Ovary (tissue), 10 donors: Measurements from ENCODE around the gene MRM3. TPM values are rescaled to one million over a fixed set of nuclear protein-coding genes. Genes with fewer than 3 reads are reported as not detected.
A peak's percentile ranks its signal among the peaks of the same experiment; 100 is the strongest.

ENCODE experiments used
- DNase-seq, 5 donors: peaks; one replicate each; pipeline ENCODE4 v3.0.0-alpha.2; 2019 to 2020
- H3K27ac ChIP-seq, 2 donors: fragments of 200-600 bp; one replicate each; pipeline versions ENCODE4 v1.5.1 to v1.8.0; 2019 to 2022
- H3K27me3 ChIP-seq: fragments of 200-600 bp; one replicate; pipeline ENCODE4 v1.8.0; 2022
- H3K36me3 ChIP-seq: fragments of 200-600 bp; sonication (generic); one replicate; pipeline ENCODE4 v1.5.1; 2019
- H3K4me1 ChIP-seq: one replicate; pipeline ENCODE4 v1.8.1; 2013; ENCODE audit warnings: mild to moderate bottlenecking, moderate library complexity; ENCODE audit not compliant: insufficient read depth
- H3K4me3 ChIP-seq: fragments of 200-600 bp; sonication (generic); one replicate; pipeline ENCODE4 v1.5.1; 2017
- H3K9me3 ChIP-seq, 2 donors: fragments of 200-600 bp in 1 of 2; sonication (generic) in 1 of 2; one replicate each; pipeline versions ENCODE4 v1.5.1 to v1.8.1; 2013 to 2019; ENCODE audit warnings: mild to moderate bottlenecking in 1 of 2, moderate library complexity in 1 of 2
- EP300 ChIP-seq: sonication (generic); formaldehyde crosslinking; IDR thresholded peaks from one replicate; pipeline ENCODE4 v1.6.1; 2017; ENCODE audit warnings: antibody characterized with exemption
- POLR2A ChIP-seq: fragments of 450-650 bp; IDR thresholded peaks from one replicate; pipeline ENCODE4 v1.6.1; 2017; ENCODE audit warnings: antibody characterized with exemption, mild to moderate bottlenecking, moderate library complexity
- WGBS, 3 donors: extraction: QIAGEN DNeasy Blood & Tissue Kit in 1 of 3; methylation state at CpG; one replicate each; pipeline versions ENCODE4 v1.1.5 to v1.1.7; 2013 to 2017; 5-methylcytosine and 5-hydroxymethylcytosine counted together
- intact Hi-C, 4 donors: fragments of 100-400 bp; cut with DNase I; formaldehyde crosslinking; loops; one replicate each; pipeline versions ENCODE4 v1.11.0 to v1.15.1; 2022 to 2023
- long read RNA-seq, 3 donors: library from polyadenylated mRNA in 2 of 3; unstranded in 2 of 3; transcript quantifications; one replicate each; pipeline ENCODE4 v2.0.0 and lab custom pipeline, GENCODE V29; 2021 to 2026
- polyA plus RNA-seq, 2 donors: library from polyadenylated mRNA; stranded (reverse); fragments of 200-250 nt in 1 of 2; fragments of 350-450 nt in 1 of 2; fragmentation: Illumina TruSeq in 1 of 2; extraction: RNeasy Lipid Tissue Mini Kit (QIAGEN cat#74804) in 1 of 2; gene quantifications; one replicate each; pipeline ENCODE4 v1.2.3, GENCODE V29; 2013 to 2014
- total RNA-seq, 7 donors: library from RNA; depleted of rRNA in 2 of 7; stranded (reverse); fragments of >200 nt in 2 of 7; fragmentation: NEBNext Ultra II Directional in 3 of 7; extraction: Animal tissue kit (Norgen Biotek cat#: 25700) in 3 of 7; gene quantifications; one replicate each; pipeline versions ENCODE4 v1.1.0 to v1.2.4, GENCODE V29; 2016 to 2023
- TF ChIP-seq, protein P1 (sequence below), 3 donors: fragments of 450-650 bp in 2 of 3; fragments of 200-600 bp in 1 of 3; IDR thresholded peaks; one replicate each; pipeline versions ENCODE4 v1.5.1 to v1.8.0; 2016 to 2022; ENCODE audit warnings: antibody characterized with exemption in 3 of 3, mild to moderate bottlenecking in 1 of 3
- donor health status: DM: no; HTN: no; CAD: no; lungs with moderate emphysema.
- donor health status: DM: no; HTN: no; CAD: no.
- donor health status: Bipolar disorder and iron deficiency.
- donor health status: DM: yes; HTN: yes; CAD: no.
- donor health status: DM: no; HTN: no; CAD: no.
- donor health status: DM: yes; HTN: yes; CAD: no.

MRM3 gene, protein sequence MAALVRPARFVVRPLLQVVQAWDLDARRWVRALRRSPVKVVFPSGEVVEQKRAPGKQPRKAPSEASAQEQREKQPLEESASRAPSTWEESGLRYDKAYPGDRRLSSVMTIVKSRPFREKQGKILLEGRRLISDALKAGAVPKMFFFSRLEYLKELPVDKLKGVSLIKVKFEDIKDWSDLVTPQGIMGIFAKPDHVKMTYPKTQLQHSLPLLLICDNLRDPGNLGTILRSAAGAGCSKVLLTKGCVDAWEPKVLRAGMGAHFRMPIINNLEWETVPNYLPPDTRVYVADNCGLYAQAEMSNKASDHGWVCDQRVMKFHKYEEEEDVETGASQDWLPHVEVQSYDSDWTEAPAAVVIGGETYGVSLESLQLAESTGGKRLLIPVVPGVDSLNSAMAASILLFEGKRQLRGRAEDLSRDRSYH
- total RNA-seq (10 to 100 TPM; 10.1 to 16.7 (median 14.0) TPM), polyA plus RNA-seq (10 to 100 TPM; 12.8 to 13.9 TPM)
- long read RNA-seq, donor 1, transcript MRM3-201 (4 exons, 1,809 nt) = major isoform, 90 of 105 reads
- long read RNA-seq, donor 1, transcript MRM3-203 (3 exons, 727 nt) = minor isoform, 6 of 105 reads
- long read RNA-seq, donor 1, partial matches to known transcripts = 0 of 105 reads
- long read RNA-seq, donor 1, other reads (novel, unspliced or antisense) = 6 of 105 reads
- long read RNA-seq, donor 2, transcript MRM3-201 (4 exons, 1,809 nt) = major isoform, 7 of 12 reads
- long read RNA-seq, donor 2, partial matches to known transcripts = 0 of 12 reads
- long read RNA-seq, donor 2, other reads (novel, unspliced or antisense) = 0 of 12 reads
- long read RNA-seq, donor 3, transcript MRM3-201 (4 exons, 1,809 nt) = major isoform, 20 of 22 reads
- long read RNA-seq, donor 3, partial matches to known transcripts = 0 of 22 reads
- long read RNA-seq, donor 3, other reads (novel, unspliced or antisense) = 0 of 22 reads

DNA sequence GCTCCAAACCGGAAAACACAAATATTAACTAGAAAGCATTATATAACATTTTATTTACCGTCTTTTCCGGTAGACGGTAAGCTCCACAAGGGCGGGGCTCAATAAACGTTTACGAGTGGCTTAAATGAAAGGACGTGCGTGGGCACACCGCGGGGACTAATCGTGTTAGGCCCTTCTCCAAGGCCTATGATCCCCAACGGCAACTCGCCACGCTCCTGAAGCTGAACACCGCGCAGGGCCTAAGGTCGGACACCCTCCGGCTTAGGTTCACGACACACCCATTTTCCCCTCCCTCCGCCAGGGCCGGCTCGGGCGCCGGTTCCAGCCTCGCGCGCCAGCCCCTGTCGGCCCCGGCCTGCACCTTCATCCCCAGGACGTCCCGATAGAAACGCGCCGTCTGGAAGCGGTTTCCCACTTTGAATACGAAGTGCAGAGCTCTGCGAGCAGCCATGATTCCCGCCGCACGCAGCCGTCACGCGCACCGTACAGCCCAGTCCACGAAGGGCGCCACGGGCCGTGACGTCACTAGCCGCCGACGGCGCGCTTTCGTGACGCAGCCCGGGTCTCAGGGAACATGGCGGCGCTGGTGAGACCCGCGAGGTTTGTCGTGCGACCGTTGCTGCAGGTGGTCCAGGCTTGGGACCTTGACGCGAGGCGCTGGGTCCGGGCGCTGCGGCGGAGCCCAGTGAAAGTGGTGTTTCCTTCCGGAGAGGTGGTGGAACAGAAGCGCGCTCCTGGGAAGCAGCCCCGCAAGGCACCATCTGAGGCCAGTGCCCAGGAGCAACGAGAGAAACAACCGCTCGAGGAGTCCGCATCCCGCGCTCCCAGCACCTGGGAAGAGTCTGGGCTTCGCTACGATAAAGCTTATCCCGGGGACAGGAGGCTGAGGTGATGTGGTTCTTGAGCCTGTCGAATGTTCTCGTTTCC lies at the start of gene MRM3, which contains the start of gene GLOD4:
TSS of gene MRM3 (plus strand) at position 549 of the 927 bp plus-strand sequence. CDS start at position 575, 26 bp downstream.
TSS of gene GLOD4 (minus strand) at position 476 of the 927 bp plus-strand sequence. CDS start at position 451, 25 bp downstream.
- TF ChIP-seq, protein P1, sequence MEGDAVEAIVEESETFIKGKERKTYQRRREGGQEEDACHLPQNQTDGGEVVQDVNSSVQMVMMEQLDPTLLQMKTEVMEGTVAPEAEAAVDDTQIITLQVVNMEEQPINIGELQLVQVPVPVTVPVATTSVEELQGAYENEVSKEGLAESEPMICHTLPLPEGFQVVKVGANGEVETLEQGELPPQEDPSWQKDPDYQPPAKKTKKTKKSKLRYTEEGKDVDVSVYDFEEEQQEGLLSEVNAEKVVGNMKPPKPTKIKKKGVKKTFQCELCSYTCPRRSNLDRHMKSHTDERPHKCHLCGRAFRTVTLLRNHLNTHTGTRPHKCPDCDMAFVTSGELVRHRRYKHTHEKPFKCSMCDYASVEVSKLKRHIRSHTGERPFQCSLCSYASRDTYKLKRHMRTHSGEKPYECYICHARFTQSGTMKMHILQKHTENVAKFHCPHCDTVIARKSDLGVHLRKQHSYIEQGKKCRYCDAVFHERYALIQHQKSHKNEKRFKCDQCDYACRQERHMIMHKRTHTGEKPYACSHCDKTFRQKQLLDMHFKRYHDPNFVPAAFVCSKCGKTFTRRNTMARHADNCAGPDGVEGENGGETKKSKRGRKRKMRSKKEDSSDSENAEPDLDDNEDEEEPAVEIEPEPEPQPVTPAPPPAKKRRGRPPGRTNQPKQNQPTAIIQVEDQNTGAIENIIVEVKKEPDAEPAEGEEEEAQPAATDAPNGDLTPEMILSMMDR (IDR thresholded peaks at IDR 0.05) = peak in 2 of 3 donors; percentile 49 to 68
- no peak for TF ChIP-seq EP300
- TF ChIP-seq POLR2A = peak; percentile 82
- Histone ChIP-seq H3K27me3 (no peaks in the 10 kb centered on the region), H3K4me1 (peaks cover 2% of the 10 kb centered on the region), H3K27ac (peak within 1 kb of the TSS; percentile 46 to 64), H3K36me3 (no peaks in the 10 kb centered on the region), H3K9me3 (no peaks in the 10 kb centered on the region), H3K4me3 (peak within 1 kb of the TSS; percentile 78)
- intact Hi-C loops = loop anchor here in 1 of 4 donors (5.0 kb wide), 1 partner anchor 200 kb away; no protein-coding TSS in a partner anchor
- peak; percentile 88 to 97 (median 94) for DNase-seq
- 0 to 1% (median 0%) methylated on average over 34 to 87 of the region's 87 CpGs for WGBS, 3 donors

DNA sequence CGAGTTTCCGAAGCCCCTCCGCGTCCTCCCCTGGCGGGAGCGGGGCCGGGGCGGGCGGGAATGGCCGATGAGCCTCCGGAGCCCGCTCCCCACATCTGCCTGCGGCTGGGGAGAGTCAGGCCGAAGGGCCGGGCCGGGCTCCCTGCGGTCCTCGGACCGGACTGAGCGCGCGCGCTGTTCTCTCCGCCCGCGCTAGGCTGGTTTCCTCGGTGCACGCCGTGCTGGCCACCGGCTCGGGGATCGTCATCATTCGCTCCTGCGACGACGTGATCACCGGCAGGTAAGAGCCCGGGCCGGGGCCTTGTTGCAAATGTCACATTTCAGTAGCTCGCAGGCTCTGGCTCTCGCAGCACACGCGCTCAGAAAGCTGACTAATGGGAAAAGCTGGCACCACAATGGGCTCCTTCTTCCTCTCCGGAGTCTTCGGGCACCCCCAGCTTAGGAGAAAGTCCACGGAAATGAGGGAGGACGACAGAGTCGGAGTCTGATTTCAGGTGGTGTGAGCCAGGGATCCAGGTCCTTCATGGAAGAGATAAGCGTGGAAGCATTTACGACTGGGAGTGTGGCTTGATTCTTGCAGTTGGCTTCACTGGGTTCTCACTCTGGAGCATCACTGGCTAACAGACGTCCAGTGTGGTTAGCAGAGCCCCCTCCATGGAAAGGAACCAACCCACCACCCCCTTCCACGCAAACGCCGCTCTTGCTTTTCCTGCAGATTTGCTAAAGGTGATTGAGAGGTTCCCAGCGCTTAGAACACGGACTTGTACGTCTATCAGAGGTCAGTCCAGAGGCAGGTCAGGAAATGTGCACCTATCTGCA lies 49.0 kb upstream of the MRM3 start:
- H3K4me1 ChIP-seq = peaks cover 2% of the 10 kb centered on the region
- intact Hi-C loops = no loop called here
- 3 to 5% (median 4%) methylated on average over 36 to 57 of the region's 57 CpGs for WGBS, 3 donors
- DNase-seq = peak in 3 of 5 donors; percentile 26 to 51 (median 40)
- no peaks in the 10 kb centered on the region for H3K9me3 ChIP-seq
- H3K36me3 ChIP-seq = no peaks in the 10 kb centered on the region
- H3K27me3 ChIP-seq = no peaks in the 10 kb centered on the region
- H3K27ac ChIP-seq = peak overlapping the region; percentile 37 to 67
- H3K4me3 ChIP-seq = peak overlapping the region; percentile 84
- TF ChIP-seq POLR2A = no peak
- TF ChIP-seq EP300 = no peak
- TF ChIP-seq, protein P1 (IDR thresholded peaks at IDR 0.05) = no peak

DNA sequence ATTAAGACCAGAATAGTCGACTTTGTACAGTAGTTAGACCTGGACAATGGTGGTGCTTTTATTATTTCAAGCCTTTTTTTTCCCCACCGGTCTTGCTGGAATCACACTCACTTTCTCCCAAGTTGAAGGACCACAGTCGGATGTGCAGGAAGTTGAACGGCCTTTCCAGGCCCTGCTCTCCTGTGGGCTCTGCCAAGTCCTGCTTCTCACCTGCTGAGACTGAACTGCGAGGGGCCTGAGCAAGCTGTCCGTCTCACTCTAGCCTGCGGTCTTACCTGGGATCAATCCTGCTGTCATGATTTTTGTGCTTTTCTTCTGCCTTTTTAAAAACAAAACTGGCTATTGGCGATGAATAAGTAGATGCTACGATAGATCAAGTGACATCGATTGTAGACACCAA lies 48.4 kb upstream of the MRM3 start:
- DNase-seq = no peak
- Histone ChIP-seq H3K4me1 (peaks cover 2% of the 10 kb centered on the region), H3K9me3 (no peaks in the 10 kb centered on the region), H3K27ac (no peak overlapping the region), H3K4me3 (no peak overlapping the region), H3K27me3 (no peaks in the 10 kb centered on the region), H3K36me3 (no peaks in the 10 kb centered on the region)
- WGBS, 3 donors = 64 to 75% (median 66%) methylated on average over 10 of the region's 10 CpGs
- intact Hi-C loops = no loop called here
- TF ChIP-seq EP300 (no peak), POLR2A (no peak)
- TF ChIP-seq, protein P1 (IDR thresholded peaks at IDR 0.05) = no peak
